Measurements from ENCODE around the gene ERCC1. TPM values are rescaled to one million over a fixed set of nuclear protein-coding genes. Genes with fewer than 3 reads are reported as not detected.

The ERCC1 gene
- total and polyA plus RNA-seq, 2 of the 13 experiments (the other 11 are each of a cell fraction or from before 2014, with no cell fraction given), result 40.0 to 66.4 TPM

- TF ChIP-seq GTF3A (CRISPR knock-in tag; conservative IDR thresholded peaks at IDR 0.05) (no peak), ZNF143 (CRISPR knock-in tag; IDR thresholded peaks at IDR 0.05) (peak; percentile 63; the same call in 1 of the 2 replicates), HOXA3 (CRISPR knock-in tag; IDR thresholded peaks at IDR 0.05) (no peak; the same call in 1 of the 2 replicates), ZNF101 (CRISPR knock-in tag; IDR thresholded peaks at IDR 0.05; ENCODE audit: borderline replicate concordance, low read depth) (peak; percentile 86; the same call in 1 of the 2 replicates), RARA (CRISPR knock-in tag; IDR thresholded peaks at IDR 0.05) (no peak), ZNF567 (CRISPR knock-in tag; IDR thresholded peaks at IDR 0.05; ENCODE audit: borderline replicate concordance) (peak; percentile 58; the same call in 1 of the 2 replicates), ZNF432 (CRISPR knock-in tag; IDR thresholded peaks at IDR 0.05; ENCODE audit: borderline replicate concordance) (no peak), ZKSCAN5 (CRISPR knock-in tag; IDR thresholded peaks at IDR 0.05) (no peak), ZNF776 (CRISPR knock-in tag; IDR thresholded peaks at IDR 0.05) (peak; percentile 72; the same call in 1 of the 2 replicates), ZNF251 (CRISPR knock-in tag; IDR thresholded peaks at IDR 0.05) (no peak), SRSF1 (optimal IDR thresholded peaks at IDR 0.05; ENCODE audit: low read depth, low read length) (no peak), HES4 (CRISPR knock-in tag; IDR thresholded peaks at IDR 0.05; ENCODE audit: borderline replicate concordance) (0 out of 2 replicates have a peak, but pooled peaks have one; percentile 49), ZNF550 (CRISPR knock-in tag; IDR thresholded peaks at IDR 0.05; ENCODE audit: borderline replicate concordance) (0 out of 2 replicates have a peak, but pooled peaks have one; percentile 44), TGIF2 (CRISPR knock-in tag; IDR thresholded peaks at IDR 0.05) (peak; percentile 64; the same call in 1 of the 2 replicates), ZNF772 (CRISPR knock-in tag; IDR thresholded peaks at IDR 0.05) (peak; percentile 94), MTA1 (CRISPR knock-in tag; IDR thresholded peaks at IDR 0.05; ENCODE audit: borderline replicate concordance) (peak; percentile 81; the same call in 1 of the 2 replicates), GMEB1 (CRISPR knock-in tag; IDR thresholded peaks at IDR 0.05; ENCODE audit: borderline replicate concordance) (peak; percentile 87), MEF2D (CRISPR knock-in tag; IDR thresholded peaks at IDR 0.05) (peak; percentile 80; the same call in 1 of the 2 replicates), SOX6 (IDR thresholded peaks at IDR 0.05) (no peak), SOX6 (CRISPR knock-in tag; IDR thresholded peaks at IDR 0.05) (peak; percentile 73), CBX5 (CRISPR knock-in tag; IDR thresholded peaks at IDR 0.05; ENCODE audit: borderline replicate concordance) (peak; percentile 90; the same call in 1 of the 2 replicates), TEAD3 (CRISPR knock-in tag; optimal IDR thresholded peaks at IDR 0.05; ENCODE audit: borderline replicate concordance) (peak; percentile 50), MYNN (CRISPR knock-in tag; IDR thresholded peaks at IDR 0.05; ENCODE audit: low read depth) (0 out of 2 replicates have a peak, but pooled peaks have one; percentile 58), NCOR1 (IDR thresholded peaks at IDR 0.05; ENCODE audit: borderline replicate concordance, low read length) (no peak), ZNF652 (CRISPR knock-in tag; IDR thresholded peaks at IDR 0.05; ENCODE audit: borderline replicate concordance, low read depth) (peak; percentile 66; the same call in 1 of the 2 replicates), FOXK1 (CRISPR knock-in tag; IDR thresholded peaks at IDR 0.05; ENCODE audit: borderline replicate concordance, low read depth) (peak; percentile 30; the same call in 1 of the 2 replicates), FOSL2 (CRISPR knock-in tag; IDR thresholded peaks at IDR 0.05) (peak; percentile 72), MXI1 (IDR thresholded peaks at IDR 0.05; ENCODE audit: borderline replicate concordance, low read depth, low read length) (peak; percentile 79; the same call in 2 of the 3 replicates), TSC22D2 (CRISPR knock-in tag; IDR thresholded peaks at IDR 0.05; ENCODE audit: borderline replicate concordance) (peak; percentile 28; the same call in 1 of the 2 replicates), KMT2A (CRISPR knock-in tag; IDR thresholded peaks at IDR 0.05) (peak; percentile 57; the same call in 1 of the 2 replicates), STAT5B (CRISPR knock-in tag; IDR thresholded peaks at IDR 0.05) (peak; percentile 86; the same call in 1 of the 2 replicates), ZNF570 (CRISPR knock-in tag; IDR thresholded peaks at IDR 0.05; ENCODE audit: borderline replicate concordance) (no peak)
Measured at GRCh38 chr19:45423589-45424190, at the start of gene ERCC1 (continued).
